ENCODE results near the gene PSMC1.

The PSMC1 gene

DNA sequence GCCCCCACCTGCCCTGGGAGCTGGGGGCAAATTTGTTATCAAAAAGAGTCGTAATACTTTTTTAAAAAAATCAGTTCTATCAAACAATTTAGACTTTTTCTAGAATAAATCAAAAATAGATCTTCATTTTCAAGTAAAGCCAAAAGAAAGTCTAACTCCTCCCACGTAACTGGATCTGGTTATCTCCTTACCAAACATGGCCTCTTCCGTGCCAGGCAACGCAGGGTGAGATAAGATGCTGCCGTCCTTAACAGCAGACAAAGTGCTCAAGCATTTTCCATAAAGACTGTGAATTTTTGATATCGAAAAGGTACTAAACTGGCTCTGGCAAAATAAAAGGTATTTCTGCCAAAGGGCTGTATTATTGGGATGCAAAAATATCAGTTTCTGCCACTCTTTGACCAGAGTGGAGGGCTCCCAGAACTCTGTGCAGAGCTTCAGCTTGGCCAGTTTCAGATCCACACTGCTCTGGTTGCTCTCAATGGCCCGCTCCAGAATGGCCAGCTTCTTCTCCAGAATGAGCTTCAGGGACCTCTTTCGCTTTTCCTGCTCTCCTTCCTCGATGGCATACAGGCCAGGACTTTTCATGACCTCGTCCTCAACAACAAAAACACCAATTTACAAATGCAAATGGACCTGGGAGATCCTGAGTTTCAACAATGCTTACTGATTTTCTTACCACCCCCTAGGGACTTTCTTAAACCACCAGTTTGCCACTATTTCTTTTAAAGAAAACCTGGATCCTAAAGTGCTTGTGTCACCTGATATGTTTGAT lies 46.4 kb downstream of the PSMC1 start:
- DNase-seq (ENCODE audit: low read depth): no peak

DNA sequence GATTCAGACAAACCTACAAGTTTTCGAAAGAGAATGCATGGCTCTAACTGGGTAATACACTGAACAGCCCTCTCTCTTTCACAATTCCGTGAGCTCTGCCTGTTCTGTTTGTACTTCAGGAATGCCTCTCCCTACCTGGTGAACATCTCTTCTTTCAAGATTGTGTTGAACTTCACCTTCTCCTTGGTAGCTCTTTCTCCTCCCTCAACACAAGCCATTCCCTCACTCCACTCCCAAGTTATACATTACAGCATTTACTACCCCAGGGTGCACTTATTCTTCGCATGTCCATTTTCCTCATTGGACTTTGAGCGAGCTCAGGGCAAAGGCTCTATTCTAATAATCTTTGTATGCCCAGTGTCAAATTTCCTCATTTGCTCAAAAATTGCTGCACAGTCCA lies 47.1 kb downstream of the PSMC1 start:
- no peak for DNase-seq (ENCODE audit: low read depth)

DNA sequence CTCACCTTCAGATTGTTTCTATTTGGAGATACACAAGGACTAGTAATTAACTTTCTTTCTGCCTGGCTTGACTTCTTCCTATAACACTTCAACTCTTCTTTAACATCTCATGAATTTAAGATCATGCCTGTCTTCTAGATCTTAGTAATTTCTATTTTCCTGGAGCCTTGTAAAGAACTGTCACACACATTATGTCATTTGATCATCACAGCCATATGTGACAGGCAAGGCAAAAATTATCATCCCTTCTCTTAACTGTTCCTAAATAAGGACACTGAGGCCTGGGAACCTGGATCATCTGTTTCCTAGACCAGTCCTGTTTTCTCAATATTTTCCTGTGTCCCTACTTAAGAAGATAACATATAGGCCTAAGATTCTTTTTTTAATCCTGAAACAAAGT lies 48.1 kb downstream of the PSMC1 start:
- DNase-seq (ENCODE audit: low read depth): no peak

DNA sequence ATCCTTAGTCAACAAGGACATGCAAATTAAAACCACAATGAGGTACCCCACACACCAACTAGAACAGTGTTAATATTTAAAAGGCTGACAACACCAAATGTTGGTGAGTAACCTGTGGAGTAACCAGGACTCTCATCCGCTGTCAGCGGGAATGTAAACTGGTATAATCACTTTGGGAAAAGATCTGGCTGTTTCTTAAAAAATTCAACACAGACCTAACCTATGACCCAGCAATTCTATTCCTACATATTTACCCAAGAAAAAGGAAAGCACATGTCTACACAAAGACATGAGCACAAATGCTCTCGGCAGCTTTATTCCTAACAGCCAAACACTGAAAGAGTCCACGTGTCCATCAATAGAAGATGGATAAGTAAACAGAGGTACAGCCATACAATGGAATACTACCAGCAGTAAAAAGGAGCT lies 48.8 kb downstream of the PSMC1 start:
- DNase-seq (ENCODE audit: low read depth): no peak

- DNase-seq (ENCODE audit: low read depth): no peak
Observed at GRCh38 chr14:90308561-90308960, 52.2 kb downstream of the PSMC1 start.

GRCh38 chr14:90317286-90317685 lies 60.9 kb downstream of the PSMC1 start:
- no peak for DNase-seq (ENCODE audit: low read depth)

DNA sequence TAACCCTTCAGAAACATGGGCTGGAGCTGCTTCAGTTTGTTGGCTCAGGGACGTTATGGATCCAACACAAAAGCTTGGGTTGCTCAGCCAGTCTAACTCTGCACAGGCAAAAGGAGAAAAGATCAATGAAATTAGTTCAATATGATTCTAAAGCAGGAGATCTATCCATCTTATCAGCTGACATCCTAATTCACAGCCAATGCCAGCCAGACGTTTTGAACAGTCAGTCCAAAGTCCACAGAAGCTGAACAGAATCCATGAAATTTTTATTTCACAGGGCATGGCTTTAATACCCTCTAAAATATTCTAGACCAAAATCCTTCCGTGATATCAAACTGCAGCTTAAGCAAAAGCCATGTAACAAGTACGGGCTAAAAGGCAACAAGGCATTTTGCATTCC lies 61.7 kb downstream of the PSMC1 start:
- no peak for DNase-seq (ENCODE audit: low read depth)

- DNase-seq (ENCODE audit: low read depth): no peak
Observed at GRCh38 chr14:90319173-90319572, 62.8 kb downstream of the PSMC1 start.

GRCh38 chr14:90319634-90320541 lies 63.5 kb downstream of the PSMC1 start:
- DNase-seq (ENCODE audit: low read depth): no peak

DNA sequence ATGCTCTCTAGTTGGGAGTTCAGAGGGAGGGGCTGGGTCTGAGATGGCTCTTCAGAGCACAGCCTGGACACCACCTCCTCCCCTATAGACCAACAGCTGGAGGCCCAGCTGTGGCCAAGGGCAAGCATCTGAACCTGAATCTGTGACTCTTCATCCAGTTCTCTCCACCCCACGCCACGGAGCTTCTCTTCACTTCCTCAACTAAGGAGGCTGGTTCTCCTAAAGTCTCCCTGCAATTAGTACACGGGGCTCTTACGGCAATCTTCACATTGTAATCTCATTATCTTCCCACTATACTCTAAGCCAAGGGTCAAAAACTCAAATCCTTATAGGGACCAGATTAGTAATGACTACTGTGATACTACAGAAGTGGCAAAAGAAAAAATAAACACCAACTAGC lies 65.5 kb downstream of the PSMC1 start:
- no peak for DNase-seq (ENCODE audit: low read depth)
